Measurements from ENCODE around the gene UXT. TPM values are rescaled to one million over a fixed set of nuclear protein-coding genes. Genes with fewer than 3 reads are reported as not detected.
A peak's percentile ranks its signal among the peaks of the same experiment; 100 is the strongest.

UXT gene
- total RNA-seq, 6 experiments from 2014 or later, result 94.9 to 104 (median 101) TPM

- Mint-ChIP-seq H3K4me1 (ENCODE audit: low read depth) (no peaks in the 10 kb centered on the region), H3K27me3 (ENCODE audit: insufficient read depth) (no peaks in the 10 kb centered on the region; the same call in 1 of the 2 replicates), H3K27ac (no peak within 1 kb of the TSS), H3K4me3 (no peak within 1 kb of the TSS), H3K9me3 (no peaks in the 10 kb centered on the region), H3K36me3 (ENCODE audit: low read depth) (no peaks in the 10 kb centered on the region; the same call in 1 of the 2 replicates)
- no peak for DNase-seq
- no peak for TF ChIP-seq CTCF (IDR thresholded peaks at IDR 0.05)
Measured at GRCh38 chrX:47629419-47630200, 29.4 kb downstream of the UXT start, which contains the start of gene CFP. TSS of gene CFP (minus strand) at chrX:47629930. CDS start at chrX:47629844, 86 bp downstream.

GRCh38 chrX:47628982-47629381, 30.0 kb downstream of the UXT start:
- H3K4me1 Mint-ChIP-seq (ENCODE audit: low read depth), result no peaks in the 10 kb centered on the region; the same call in 1 of the 2 replicates
- H3K27ac Mint-ChIP-seq, result no peak overlapping the region
- H3K9me3 Mint-ChIP-seq, result no peaks in the 10 kb centered on the region
- H3K27me3 Mint-ChIP-seq (ENCODE audit: insufficient read depth), result no peaks in the 10 kb centered on the region; the same call in 1 of the 2 replicates
- no peaks in the 10 kb centered on the region; the same call in 1 of the 2 replicates for H3K36me3 Mint-ChIP-seq (ENCODE audit: low read depth)
- no peak for DNase-seq
- TF ChIP-seq CTCF (IDR thresholded peaks at IDR 0.05), result no peak
- no peak overlapping the region for H3K4me3 Mint-ChIP-seq

GRCh38 chrX:47625365-47625764, 33.6 kb downstream of the UXT start:
- H3K4me1 Mint-ChIP-seq (ENCODE audit: low read depth), result no peaks in the 10 kb centered on the region; the same call in 1 of the 2 replicates
- no peaks in the 10 kb centered on the region for H3K27me3 Mint-ChIP-seq (ENCODE audit: insufficient read depth)
- H3K9me3 Mint-ChIP-seq, result no peaks in the 10 kb centered on the region
- no peak for DNase-seq
- H3K27ac Mint-ChIP-seq, result no peak overlapping the region
- H3K36me3 Mint-ChIP-seq (ENCODE audit: low read depth), result no peaks in the 10 kb centered on the region; the same call in 1 of the 2 replicates
- no peak for TF ChIP-seq CTCF (IDR thresholded peaks at IDR 0.05)
- H3K4me3 Mint-ChIP-seq, result no peak overlapping the region

GRCh38 chrX:47623540-47624027, 35.4 kb downstream of the UXT start:
- DNase-seq, result peak; percentile 63

GRCh38 chrX:47621851-47622250, 37.1 kb downstream of the UXT start:
- Mint-ChIP-seq H3K4me3 (no peak overlapping the region), H3K27me3 (ENCODE audit: insufficient read depth) (peaks cover 10% of the 10 kb centered on the region), H3K9me3 (no peaks in the 10 kb centered on the region), H3K27ac (no peak overlapping the region), H3K4me1 (ENCODE audit: low read depth) (no peaks in the 10 kb centered on the region; the same call in 1 of the 2 replicates), H3K36me3 (ENCODE audit: low read depth) (no peaks in the 10 kb centered on the region; the same call in 1 of the 2 replicates)
- DNase-seq, result no peak
- TF ChIP-seq CTCF (IDR thresholded peaks at IDR 0.05), result no peak

More at GRCh38 chrX:47623540-47624027, 35.4 kb downstream of the UXT start:
- Mint-ChIP-seq H3K27me3 (ENCODE audit: insufficient read depth) (peaks cover 2% of the 10 kb centered on the region; the same call in 1 of the 2 replicates), H3K4me1 (ENCODE audit: low read depth) (no peaks in the 10 kb centered on the region; the same call in 1 of the 2 replicates), H3K36me3 (ENCODE audit: low read depth) (no peaks in the 10 kb centered on the region; the same call in 1 of the 2 replicates), H3K9me3 (no peaks in the 10 kb centered on the region), H3K27ac (no peak overlapping the region), H3K4me3 (peak overlapping the region; percentile 67; the same call in 1 of the 2 replicates)
- TF ChIP-seq CTCF (IDR thresholded peaks at IDR 0.05), result no peak

Measured in HFFc6 (cell line).